ENCODE data around the gene CRTAC1. TPM values are rescaled to one million over a fixed set of nuclear protein-coding genes. Genes with fewer than 3 reads are reported as not detected.

The CRTAC1 gene
- total and polyA plus RNA-seq, 2 experiments from 2014 or later, result 0.47 to 1.2 TPM

- ATAC-seq, result no peak
- Histone ChIP-seq H3K4me2 (no peak overlapping the region), H3K9me2 (ENCODE audit: insufficient read depth) (no peaks in the 10 kb centered on the region), H3K27ac (ENCODE audit: low read depth) (no peak overlapping the region), H3K79me2 (replicated peaks; ENCODE audit: insufficient read depth) (no peaks in the 10 kb centered on the region), H3K36me3 (ENCODE audit: insufficient read depth) (no peaks in the 10 kb centered on the region), H3K27me3 (ENCODE audit: insufficient read depth) (no peaks in the 10 kb centered on the region), H4K20me1 (replicated peaks; ENCODE audit: insufficient read depth) (no peaks in the 10 kb centered on the region), H3K4me1 (ENCODE audit: insufficient read depth) (no peaks in the 10 kb centered on the region), H2AFZ (no peak overlapping the region), H3F3A (replicated peaks; ENCODE audit: low read depth) (no peaks in the 10 kb centered on the region), H3K4me3 (no peak overlapping the region)
- H3K36me3 Mint-ChIP-seq (ENCODE audit: low read depth), result no peaks in the 10 kb centered on the region; the same call in 2 of the 3 replicates
- peaks cover 7% of the 10 kb centered on the region; the same call in 1 of the 3 replicates for H3K4me1 Mint-ChIP-seq
- DNase-seq (ENCODE audit: low spot score), result no peak
- H3K9me3 Mint-ChIP-seq, result peaks cover 2% of the 10 kb centered on the region; the same call in 2 of the 3 replicates
- H3K27me3 Mint-ChIP-seq (ENCODE audit: insufficient read depth, low read depth, poor library complexity), result peaks cover 2% of the 10 kb centered on the region
- TF ChIP-seq CTCF (conservative IDR thresholded peaks at IDR 0.05; ENCODE audit: low read depth in 2 of 2) (no peak), ZNF462 (CRISPR knock-in tag; IDR thresholded peaks at IDR 0.05) (no peak)
- no peak overlapping the region for H3K4me3 Mint-ChIP-seq
- no peak overlapping the region for H3K27ac Mint-ChIP-seq
Measured at GRCh38 chr10:97921581-97922021, 108.8 kb downstream of the CRTAC1 start.

- Mint-ChIP-seq H3K4me3 (no peak overlapping the region), H3K9me3 (peaks cover 2% of the 10 kb centered on the region; the same call in 2 of the 3 replicates), H3K27ac (no peak overlapping the region), H3K4me1 (peaks cover 7% of the 10 kb centered on the region; the same call in 2 of the 3 replicates), H3K27me3 (ENCODE audit: insufficient read depth, low read depth, poor library complexity) (peaks cover 2% of the 10 kb centered on the region), H3K36me3 (ENCODE audit: low read depth) (no peaks in the 10 kb centered on the region; the same call in 2 of the 3 replicates)
- H3K79me2 ChIP-seq (replicated peaks; ENCODE audit: insufficient read depth), result no peaks in the 10 kb centered on the region
- H3K9me2 ChIP-seq (ENCODE audit: insufficient read depth), result no peaks in the 10 kb centered on the region
- H3K4me2 ChIP-seq, result no peak overlapping the region
- H2AFZ ChIP-seq, result no peak overlapping the region
- H4K20me1 ChIP-seq (replicated peaks; ENCODE audit: insufficient read depth), result no peaks in the 10 kb centered on the region
- no peak overlapping the region for H3K4me3 ChIP-seq
- no peaks in the 10 kb centered on the region for H3K36me3 ChIP-seq (ENCODE audit: insufficient read depth)
- no peak for ATAC-seq
- DNase-seq (ENCODE audit: low spot score), result no peak
- H3F3A ChIP-seq (replicated peaks; ENCODE audit: low read depth), result no peaks in the 10 kb centered on the region
- no peaks in the 10 kb centered on the region for H3K4me1 ChIP-seq (ENCODE audit: insufficient read depth)
- H3K27me3 ChIP-seq (ENCODE audit: insufficient read depth), result no peaks in the 10 kb centered on the region
- H3K27ac ChIP-seq (ENCODE audit: low read depth), result no peak overlapping the region
- TF ChIP-seq NANOG (IDR thresholded peaks at IDR 0.05; ENCODE audit: borderline replicate concordance) (no peak), ZNF462 (CRISPR knock-in tag; IDR thresholded peaks at IDR 0.05) (no peak), CREB1 (CRISPR knock-in tag; IDR thresholded peaks at IDR 0.05; ENCODE audit: low read depth) (no peak)
Measured at GRCh38 chr10:97920865-97921264, 109.6 kb downstream of the CRTAC1 start.

Measured in GM23338 (cell line).